ENCODE data around the gene VEPH1. TPM values are rescaled to one million over a fixed set of nuclear protein-coding genes. Genes with fewer than 3 reads are reported as not detected.

The VEPH1 gene
- total RNA-seq, 1 donor from 2014 or later: 10.3 TPM

DNA sequence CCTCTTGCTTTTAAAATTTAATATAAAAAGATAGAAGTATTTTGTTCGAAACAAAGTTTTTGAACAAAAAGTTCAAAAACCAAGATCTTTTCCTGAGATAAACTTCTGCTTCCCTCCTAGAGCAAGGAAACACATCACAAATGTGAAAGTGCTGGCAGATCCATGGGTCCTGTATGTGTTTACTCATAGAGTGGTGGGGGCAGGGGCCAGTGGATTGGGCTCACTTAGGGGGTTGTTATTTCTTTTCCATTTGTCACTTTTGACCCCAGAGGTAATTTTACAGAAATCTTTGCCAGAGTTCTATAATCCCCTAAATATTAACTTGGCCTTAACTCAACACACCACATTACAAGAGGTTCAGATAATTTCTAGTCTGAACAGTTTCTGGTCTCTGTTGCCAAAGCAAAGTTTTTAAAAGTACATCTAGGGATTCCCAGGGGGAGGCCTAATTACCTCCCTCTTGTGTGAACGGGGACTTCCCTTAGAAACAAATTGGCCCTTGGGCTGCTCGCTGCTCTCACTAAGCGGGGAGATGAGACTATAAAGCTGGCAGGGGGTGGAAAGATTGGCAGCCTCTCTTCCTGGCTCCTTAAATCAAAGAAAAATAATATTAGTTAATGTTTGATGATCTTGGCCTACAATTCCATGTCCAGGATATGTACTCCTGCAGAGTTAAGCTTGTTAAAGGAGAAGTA is 133.3 kb downstream of the VEPH1 start:
- no peaks in the 10 kb centered on the region for H3K4me1 Mint-ChIP-seq (ENCODE audit: unreplicated experiment)
- H3K27me3 Mint-ChIP-seq (ENCODE audit: unreplicated experiment): no peaks in the 10 kb centered on the region
- TF ChIP-seq, protein P1, sequence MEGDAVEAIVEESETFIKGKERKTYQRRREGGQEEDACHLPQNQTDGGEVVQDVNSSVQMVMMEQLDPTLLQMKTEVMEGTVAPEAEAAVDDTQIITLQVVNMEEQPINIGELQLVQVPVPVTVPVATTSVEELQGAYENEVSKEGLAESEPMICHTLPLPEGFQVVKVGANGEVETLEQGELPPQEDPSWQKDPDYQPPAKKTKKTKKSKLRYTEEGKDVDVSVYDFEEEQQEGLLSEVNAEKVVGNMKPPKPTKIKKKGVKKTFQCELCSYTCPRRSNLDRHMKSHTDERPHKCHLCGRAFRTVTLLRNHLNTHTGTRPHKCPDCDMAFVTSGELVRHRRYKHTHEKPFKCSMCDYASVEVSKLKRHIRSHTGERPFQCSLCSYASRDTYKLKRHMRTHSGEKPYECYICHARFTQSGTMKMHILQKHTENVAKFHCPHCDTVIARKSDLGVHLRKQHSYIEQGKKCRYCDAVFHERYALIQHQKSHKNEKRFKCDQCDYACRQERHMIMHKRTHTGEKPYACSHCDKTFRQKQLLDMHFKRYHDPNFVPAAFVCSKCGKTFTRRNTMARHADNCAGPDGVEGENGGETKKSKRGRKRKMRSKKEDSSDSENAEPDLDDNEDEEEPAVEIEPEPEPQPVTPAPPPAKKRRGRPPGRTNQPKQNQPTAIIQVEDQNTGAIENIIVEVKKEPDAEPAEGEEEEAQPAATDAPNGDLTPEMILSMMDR (IDR thresholded peaks at IDR 0.05; ENCODE audit: unreplicated experiment): no peak
- DNase-seq (ENCODE audit: low spot score): no peak
- H3K27ac Mint-ChIP-seq (ENCODE audit: unreplicated experiment): no peak overlapping the region
- no peak overlapping the region for H3K4me3 Mint-ChIP-seq (ENCODE audit: unreplicated experiment)
- H3K9me3 Mint-ChIP-seq (ENCODE audit: unreplicated experiment): no peaks in the 10 kb centered on the region
- H3K36me3 Mint-ChIP-seq (ENCODE audit: low read depth, unreplicated experiment): no peaks in the 10 kb centered on the region

DNA sequence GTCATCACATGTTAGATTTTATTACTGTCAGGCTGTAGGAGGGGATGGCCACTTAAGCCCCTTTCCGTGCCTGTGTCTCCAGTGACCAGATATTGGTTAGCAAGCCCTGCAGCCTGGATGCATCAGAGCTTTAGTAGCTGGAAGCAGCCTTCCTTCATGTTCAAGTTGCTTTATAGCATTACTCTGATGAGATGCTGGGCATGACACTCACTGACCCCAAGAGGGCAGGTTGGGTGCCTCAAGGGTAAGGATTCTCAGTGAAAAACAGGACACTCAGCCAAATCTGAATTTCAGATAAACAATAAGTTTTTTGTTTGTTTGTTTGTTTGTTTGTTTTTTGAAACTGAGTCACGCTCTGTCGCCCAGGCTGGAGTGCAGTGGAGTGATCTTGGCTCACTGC is 135.0 kb downstream of the VEPH1 start:
- Mint-ChIP-seq H3K4me3 (ENCODE audit: unreplicated experiment) (no peak overlapping the region), H3K27ac (ENCODE audit: unreplicated experiment) (no peak overlapping the region), H3K36me3 (ENCODE audit: low read depth, unreplicated experiment) (no peaks in the 10 kb centered on the region), H3K4me1 (ENCODE audit: unreplicated experiment) (no peaks in the 10 kb centered on the region), H3K27me3 (ENCODE audit: unreplicated experiment) (no peaks in the 10 kb centered on the region), H3K9me3 (ENCODE audit: unreplicated experiment) (no peaks in the 10 kb centered on the region)
- no peak for DNase-seq (ENCODE audit: low spot score)
- TF ChIP-seq, protein P1 (IDR thresholded peaks at IDR 0.05; ENCODE audit: unreplicated experiment): no peak

DNA sequence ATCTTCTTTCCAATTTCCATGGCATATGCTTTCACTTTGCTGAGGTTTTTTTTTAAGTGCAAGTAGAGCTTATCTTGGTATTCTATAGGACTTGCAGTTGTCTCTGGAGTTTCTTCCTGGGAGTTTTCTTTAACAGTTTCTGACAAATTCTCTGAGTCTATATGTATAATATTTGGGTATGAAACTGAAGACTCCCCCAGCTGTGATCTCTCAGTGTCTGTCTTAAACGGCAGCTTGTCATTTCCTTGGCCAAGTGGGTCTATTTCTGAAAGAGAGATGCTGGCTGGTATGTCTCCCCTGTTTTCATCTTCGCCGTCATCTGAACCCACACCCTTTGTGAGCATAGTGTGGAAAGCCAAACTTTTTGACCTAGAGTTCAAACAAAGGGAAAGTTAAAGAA is 139.8 kb downstream of the VEPH1 start:
- TF ChIP-seq, protein P1 (IDR thresholded peaks at IDR 0.05; ENCODE audit: unreplicated experiment): no peak
- H3K9me3 Mint-ChIP-seq (ENCODE audit: unreplicated experiment): no peaks in the 10 kb centered on the region
- no peak for DNase-seq (ENCODE audit: low spot score)

DNA sequence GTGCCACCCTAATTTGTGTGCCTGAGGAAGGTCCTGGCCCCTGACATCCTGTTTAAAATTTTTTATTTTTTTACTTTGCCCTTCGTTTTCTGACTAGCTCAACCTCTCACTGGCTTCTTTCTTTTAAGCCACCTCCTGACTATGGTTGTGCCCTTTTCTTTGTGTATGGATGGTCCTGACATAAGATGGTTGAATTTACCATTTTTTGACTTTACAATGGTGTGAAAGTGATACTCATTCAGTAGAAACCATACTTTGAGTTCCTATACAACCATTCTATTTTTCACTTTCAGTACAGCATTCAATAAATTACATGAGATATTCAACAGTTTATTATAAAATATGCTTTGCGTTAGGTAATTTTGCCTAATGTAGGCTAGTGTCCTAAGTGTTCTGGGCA is 140.9 kb downstream of the VEPH1 start:
- Mint-ChIP-seq H3K9me3 (ENCODE audit: unreplicated experiment) (no peaks in the 10 kb centered on the region), H3K27ac (ENCODE audit: unreplicated experiment) (no peak overlapping the region), H3K4me3 (ENCODE audit: unreplicated experiment) (no peak overlapping the region), H3K4me1 (ENCODE audit: unreplicated experiment) (no peaks in the 10 kb centered on the region), H3K36me3 (ENCODE audit: low read depth, unreplicated experiment) (no peaks in the 10 kb centered on the region), H3K27me3 (ENCODE audit: unreplicated experiment) (no peaks in the 10 kb centered on the region)
- DNase-seq (ENCODE audit: low spot score): no peak
- TF ChIP-seq, protein P1 (IDR thresholded peaks at IDR 0.05; ENCODE audit: unreplicated experiment): no peak

More for the DNA sequence above, 139.8 kb downstream of the VEPH1 start:
- H3K27me3 Mint-ChIP-seq (ENCODE audit: unreplicated experiment): no peaks in the 10 kb centered on the region
- H3K27ac Mint-ChIP-seq (ENCODE audit: unreplicated experiment): no peak overlapping the region
- H3K36me3 Mint-ChIP-seq (ENCODE audit: low read depth, unreplicated experiment): no peaks in the 10 kb centered on the region
- no peaks in the 10 kb centered on the region for H3K4me1 Mint-ChIP-seq (ENCODE audit: unreplicated experiment)
- H3K4me3 Mint-ChIP-seq (ENCODE audit: unreplicated experiment): no peak overlapping the region

DNA sequence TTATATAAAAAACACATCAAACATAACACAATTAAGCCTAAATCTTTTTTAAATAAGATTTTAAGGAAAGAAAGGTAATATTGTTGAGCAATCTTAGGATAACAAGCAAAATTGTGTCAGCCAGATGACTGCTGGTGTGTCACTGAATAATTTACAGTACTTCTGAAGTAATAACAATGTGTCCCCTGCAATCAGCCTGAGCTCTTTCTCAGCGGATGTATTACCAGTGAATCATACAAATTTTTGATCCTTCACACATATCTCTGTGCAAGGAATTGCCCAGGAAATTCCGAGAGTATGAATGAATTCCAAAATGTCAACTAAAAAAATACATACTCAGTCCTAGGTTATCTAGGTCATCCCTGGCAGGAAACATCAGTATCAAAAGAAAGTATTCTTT is 143.2 kb downstream of the VEPH1 start:
- Mint-ChIP-seq H3K27me3 (ENCODE audit: unreplicated experiment) (no peaks in the 10 kb centered on the region), H3K36me3 (ENCODE audit: low read depth, unreplicated experiment) (no peaks in the 10 kb centered on the region), H3K4me1 (ENCODE audit: unreplicated experiment) (peaks cover 9% of the 10 kb centered on the region), H3K9me3 (ENCODE audit: unreplicated experiment) (no peaks in the 10 kb centered on the region), H3K4me3 (ENCODE audit: unreplicated experiment) (no peak overlapping the region), H3K27ac (ENCODE audit: unreplicated experiment) (no peak overlapping the region)
- DNase-seq (ENCODE audit: low spot score): no peak
- TF ChIP-seq, protein P1 (IDR thresholded peaks at IDR 0.05; ENCODE audit: unreplicated experiment): no peak

Measured in endothelial cell (in vitro differentiated cells).